Left kidney (tissue), 2 donors: Measurements from ENCODE around the gene KMT2B. TPM values are rescaled to one million over a fixed set of nuclear protein-coding genes. Genes with fewer than 3 reads are reported as not detected.
A peak's percentile ranks its signal among the peaks of the same experiment; 100 is the strongest.
"Not testable (repeated sequence)": the region's sequence is repeated elsewhere in the genome, so short reads cannot be mapped to it uniquely, and the experiment has no call there.

ENCODE experiments used
- DNase-seq: peaks from one replicate; pipeline ENCODE4 v3.0.0-alpha.2; 2013
- polyA plus RNA-seq: library from polyadenylated mRNA; unstranded; fragments of 120-200 nt; gene quantifications from one replicate; pipeline ENCODE4 v1.2.1, GENCODE V29; 2013; ENCODE audit not compliant: insufficient read length

KMT2B gene
- polyA plus RNA-seq, 1 donor, result 34.5 TPM

- DNase-seq, result peak; percentile 31
Observed at GRCh38 chr19:35756377-35757230, 38.8 kb downstream of the KMT2B start, which contains the start of gene HSPB6. Gene HSPB6, minus strand, starts transcription at chr19:35757029. Its CDS starts 21 bp downstream, at chr19:35757008.

GRCh38 chr19:35757231-35757748 lies 39.5 kb downstream of the KMT2B start:
- DNase-seq, result peak; percentile 52

- peak; percentile 99 for DNase-seq
Observed at GRCh38 chr19:35757749-35758608, 40.2 kb downstream of the KMT2B start, which contains the start of gene PROSER3. Gene PROSER3, plus strand, starts transcription at chr19:35758176. Its CDS starts 40 bp downstream, at chr19:35758216.

GRCh38 chr19:35759697-35760096 lies 41.9 kb downstream of the KMT2B start:
- no peak for DNase-seq

GRCh38 chr19:35760711-35761349 lies 43.0 kb downstream of the KMT2B start:
- no peak for DNase-seq

GRCh38 chr19:35764432-35765315 lies 46.9 kb downstream of the KMT2B start:
- no peak for DNase-seq

- DNase-seq, result no peak
Observed at GRCh38 chr19:35766571-35767104, 48.8 kb downstream of the KMT2B start.

GRCh38 chr19:35767288-35768081 lies 49.7 kb downstream of the KMT2B start:
- peak; percentile 68 for DNase-seq

GRCh38 chr19:35768082-35768421 lies 50.2 kb downstream of the KMT2B start:
- DNase-seq, result no peak

- not testable (repeated sequence) for DNase-seq
Observed at GRCh38 chr19:35772362-35772761, 54.6 kb downstream of the KMT2B start.

- no peak for DNase-seq
Observed at GRCh38 chr19:35773020-35773806, 55.4 kb downstream of the KMT2B start.

- no peak for DNase-seq
Observed at GRCh38 chr19:35774274-35775045, 56.7 kb downstream of the KMT2B start.

GRCh38 chr19:35775046-35775297 lies 57.2 kb downstream of the KMT2B start:
- DNase-seq, result no peak

GRCh38 chr19:35775298-35776101 lies 57.7 kb downstream of the KMT2B start, which contains the start of gene ARHGAP33:
Gene ARHGAP33, plus strand, starts transcription at chr19:35775564. Its CDS starts 95 bp downstream, at chr19:35775659.
- peak; percentile 99 for DNase-seq

GRCh38 chr19:35776102-35776788 lies 58.4 kb downstream of the KMT2B start:
- no peak for DNase-seq

GRCh38 chr19:35777086-35777841 lies 59.5 kb downstream of the KMT2B start:
- no peak for DNase-seq
